ENCODE measurements around the gene PPTC7. TPM values are rescaled to one million over a fixed set of nuclear protein-coding genes. Genes with fewer than 3 reads are reported as not detected.
A peak's percentile ranks its signal among the peaks of the same experiment; 100 is the strongest.

PPTC7 gene
- total and polyA plus RNA-seq, 10 of the 15 experiments (the other 5 are each of a cell fraction or from before 2014, with no cell fraction given): 4.0 to 69.6 (median 12.3) TPM

GRCh38 chr12:110627500-110628195 is 44.5 kb upstream of the PPTC7 start:
- no peaks in the 10 kb centered on the region for H4K20me1 ChIP-seq (ENCODE audit: control insufficient read depth, insufficient read depth)
- no peaks in the 10 kb centered on the region for H3K9me3 ChIP-seq (replicated peaks; ENCODE audit: control insufficient read depth, insufficient read depth, low read length)
- intact Hi-C loops (cut with micrococcal nuclease; ENCODE audit: unreplicated experiment) (no loop called here), in situ Hi-C loops (cut with MboI) (no loop called here)
- ChIA-PET RAD21 (ENCODE audit: unreplicated experiment) (interaction anchor here (0.7 to 2.4 kb wide), 9 partner anchors 9 to 225 kb away, joined by 3 to 11 read pairs (median 4); partner anchors contain the start of gene ARPC3), POLR2A (interaction anchor here (0.7 to 2.0 kb wide), 10 partner anchors 9 to 103 kb away, joined by 3 to 13 read pairs (median 4); no protein-coding TSS in a partner anchor), SMC1A (ENCODE audit: uncharacterized antibody, unreplicated experiment) (interaction anchor here (0.6 to 11.6 kb wide), 17 partner anchors 6 to 194 kb away, joined by 3 to 103 read pairs (median 3); partner anchors contain the start of genes HVCN1 and TCTN1), CTCF (interaction anchor here (1.0 to 3.5 kb wide), 7 partner anchors 9 to 77 kb away, joined by 3 to 12 read pairs (median 5); partner anchors contain the start of gene TCTN1)
- H3K4me2 ChIP-seq (ENCODE audit: control insufficient read depth, insufficient read depth): peak overlapping the region; percentile 58
- no peak for DNase-seq (ENCODE audit: low read depth, low spot score)
- peak overlapping the region; percentile 31 for H2AFZ ChIP-seq (ENCODE audit: control insufficient read depth, low read depth, low read length)
- H3K36me3 ChIP-seq (ENCODE audit: control insufficient read depth in 2 of 2, insufficient read depth in 2 of 2, low read length in 1 of 2): no peaks in the 10 kb centered on the region
- WGBS (ENCODE audit: insufficient coverage, insufficient replicate concordance, low lambda C conversion rate, missing lambda C conversion rate): 2% methylated on average over 8 of the region's 8 CpGs
- peak; percentile 77 for ATAC-seq
- FAIRE-seq: peak; percentile 23
- peak overlapping the region; percentile 16 for H3K27ac ChIP-seq (ENCODE audit: control insufficient read depth, insufficient read depth)
- H3K4me1 ChIP-seq (ENCODE audit: control insufficient read depth, insufficient read depth, low read length): peaks cover 11% of the 10 kb centered on the region
- H3K4me3 ChIP-seq: peak overlapping the region; percentile 23; the same call in 1 of the 2 replicates
- H3K27me3 ChIP-seq (replicated peaks in 1 of 2; ENCODE audit: control insufficient read depth in 2 of 2, insufficient read depth in 2 of 2, low read length in 1 of 2): no peaks in the 10 kb centered on the region
- no TSS peak for BruUV-seq (replicated peaks)
- H3K79me2 ChIP-seq (ENCODE audit: control insufficient read depth, insufficient read depth, low read length): no peaks in the 10 kb centered on the region
- no peak overlapping the region for H3K9ac ChIP-seq (ENCODE audit: control insufficient read depth, insufficient read depth, low read length)
- TF ChIP-seq TCF7 (IDR thresholded peaks at IDR 0.05; ENCODE audit: borderline replicate concordance) (no peak), MEF2A (IDR thresholded peaks at IDR 0.05; ENCODE audit: insufficient read depth, low read depth, low read length) (peak; percentile 40; the same call in 1 of the 2 replicates), MLLT1 (IDR thresholded peaks at IDR 0.05) (no peak), CBX3 (IDR thresholded peaks at IDR 0.05; ENCODE audit: borderline replicate concordance, low read depth) (no peak), RUNX3 (IDR thresholded peaks at IDR 0.05; ENCODE audit: low read length) (peak; percentile 23; the same call in 1 of the 2 replicates), PRDM15 (CRISPR knock-in tag; IDR thresholded peaks at IDR 0.05) (no peak), ZSCAN29 (IDR thresholded peaks at IDR 0.05) (no peak), RBBP5 (conservative IDR thresholded peaks at IDR 0.05) (no peak), BRCA1 (IDR thresholded peaks at IDR 0.05; ENCODE audit: low read depth, low read length) (no peak), NFYA (IDR thresholded peaks at IDR 0.05; ENCODE audit: borderline replicate concordance, low read depth, low read length) (no peak), NFXL1 (IDR thresholded peaks at IDR 0.05; ENCODE audit: borderline replicate concordance) (no peak), TCF3 (IDR thresholded peaks at IDR 0.05; ENCODE audit: borderline replicate concordance, insufficient read depth, low read depth, low read length) (no peak), ZNF384 (IDR thresholded peaks at IDR 0.05; ENCODE audit: borderline replicate concordance, low read depth, low read length) (no peak), ASH2L (IDR thresholded peaks at IDR 0.05; ENCODE audit: borderline replicate concordance, low read depth) (no peak), DPF2 (IDR thresholded peaks at IDR 0.05) (no peak)

Data from GM12878 (cell line).